HG03558 (cell line): ENCODE data around the gene NBR1.
"Not testable (repeated sequence)": the region's sequence is repeated elsewhere in the genome, so short reads cannot be mapped to it uniquely, and the experiment has no call there.

Experiments used
- ATAC-seq: cut with Tn5 transposase; IDR thresholded peaks from one replicate; pipeline ENCODE4 v1.9.1; 2021; ENCODE audit warnings: moderate number of reproducible peaks; ENCODE audit not compliant: unreplicated experiment; ENCODE audit errors: extremely low read depth

Gene NBR1

DNA sequence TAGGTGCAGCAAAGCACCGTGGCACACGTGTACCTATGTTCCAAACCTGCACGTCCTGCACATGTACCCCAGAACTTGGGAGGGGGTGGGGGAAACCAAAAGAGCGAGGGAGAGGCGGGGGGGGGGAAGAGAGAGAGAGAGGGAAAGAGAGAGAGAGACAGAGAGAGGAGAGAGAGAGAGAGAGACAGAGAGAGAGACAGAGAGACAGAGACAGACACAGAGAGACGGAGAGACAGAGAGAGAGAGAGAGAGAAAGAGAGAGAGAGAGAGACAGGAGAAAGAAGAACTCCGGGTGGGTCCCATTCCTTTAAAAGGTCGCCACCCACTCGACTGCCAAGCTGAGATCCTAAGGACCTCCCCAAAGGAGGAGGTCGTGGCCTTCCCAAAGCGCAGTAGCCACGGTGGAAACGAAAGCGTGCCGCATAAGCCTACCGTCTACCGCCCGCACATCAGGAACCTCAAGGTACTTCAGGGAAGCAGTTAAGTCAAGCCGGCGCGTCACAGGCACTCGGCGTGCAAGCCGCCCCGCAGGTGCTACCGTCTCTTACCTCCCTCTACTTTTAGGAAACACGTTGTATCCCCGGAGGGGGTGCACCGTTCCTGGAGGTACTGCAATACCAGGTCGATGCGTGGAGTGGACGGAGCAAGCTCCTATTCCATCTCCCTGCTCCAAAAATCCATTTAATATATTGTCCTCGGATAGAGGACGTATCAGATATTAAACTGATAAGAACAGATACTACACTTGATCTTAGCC, 69.8 kb downstream of the NBR1 start:
- not testable (repeated sequence) for ATAC-seq

DNA sequence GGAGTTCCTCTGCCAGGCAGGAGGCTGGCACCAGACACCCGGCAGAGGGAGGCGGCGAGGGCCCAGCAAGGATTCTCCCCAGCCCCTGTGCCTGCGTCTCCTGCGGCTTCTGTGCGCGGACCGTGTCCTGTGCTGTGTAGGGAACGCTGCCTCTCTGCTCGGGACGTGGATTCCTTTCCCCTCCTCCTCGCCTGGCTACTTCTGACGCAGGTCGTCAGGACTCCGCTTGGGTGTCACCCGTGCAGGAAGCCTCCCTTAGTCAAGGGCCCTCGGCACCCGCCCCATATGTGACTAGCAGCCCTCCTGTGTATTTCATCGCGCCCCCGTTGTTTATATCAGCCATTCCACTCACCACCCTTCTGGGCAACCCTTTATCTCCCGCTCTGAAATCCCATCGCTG, 75.4 kb downstream of the NBR1 start:
- not testable (repeated sequence) for ATAC-seq
